Keratinocyte (primary cell): ENCODE data around the gene LDLR. TPM values are rescaled to one million over a fixed set of nuclear protein-coding genes. Genes with fewer than 3 reads are reported as not detected.

Experiments used
- DNase-seq: peaks from one replicate; pipeline ENCODE4 v3.0.0-alpha.2; 2011; ENCODE audit warnings: low read depth, missing footprints, low spot score
- FAIRE-seq: peaks from 2 replicates; lab custom pipeline; 2011; peaks lifted over from hg19 to GRCh38; lab: Jason Lieb, UNC
- H2AFZ ChIP-seq: 2 replicates; pipeline ENCODE4 v1.6.0; 2012; ENCODE audit warnings: low read length, control low read depth, inconsistent platforms; ENCODE audit not compliant: control insufficient read depth
- H3K27ac ChIP-seq: 2 replicates; pipeline ENCODE4 v1.5.1; 2011; ENCODE audit warnings: low read length; ENCODE audit not compliant: control insufficient read depth, insufficient read depth
- H3K27me3 ChIP-seq: 3 replicates; pipeline ENCODE4 v1.6.0; 2011; ENCODE audit warnings: low read length; ENCODE audit not compliant: control insufficient read depth, insufficient read depth; ENCODE audit errors: extremely low read depth
- H3K36me3 ChIP-seq, 2 experiments: 2 replicates in 1 of 2; 3 replicates in 1 of 2; pipeline ENCODE4 v1.5.1; 2011; ENCODE audit warnings: low read length in 2 of 2, mild to moderate bottlenecking in 1 of 2; ENCODE audit not compliant: control insufficient read depth in 2 of 2, insufficient read depth in 2 of 2; ENCODE audit errors: extremely low read depth in 1 of 2
- H3K4me1 ChIP-seq: 3 replicates; pipeline ENCODE4 v1.5.1; 2011; ENCODE audit warnings: low read length; ENCODE audit not compliant: control insufficient read depth, insufficient read depth; ENCODE audit errors: extremely low read depth
- H3K4me2 ChIP-seq: 3 replicates; pipeline ENCODE4 v1.6.0; 2011; ENCODE audit warnings: low read depth, low read length; ENCODE audit not compliant: control insufficient read depth, insufficient read depth; ENCODE audit errors: extremely low read depth
- H3K4me3 ChIP-seq, 3 experiments: fragments of 200-600 bp in 1 of 3; sonication (generic) in 1 of 3; 2 replicates in 2 of 3; 3 replicates in 1 of 3; pipeline ENCODE4 v1.5.1; 2011 to 2016; ENCODE audit warnings: low read length in 3 of 3, mild to moderate bottlenecking in 3 of 3, control low read depth in 2 of 3, inconsistent platforms in 1 of 3, low read depth in 1 of 3, mixed read lengths in 1 of 3, mixed run types in 1 of 3, moderate library complexity in 1 of 3; ENCODE audit not compliant: control insufficient read depth in 2 of 3, insufficient read depth in 2 of 3; ENCODE audit errors: extremely low read depth in 1 of 3
- H3K79me2 ChIP-seq: 2 replicates; pipeline ENCODE4 v1.6.0; 2012; ENCODE audit warnings: low read length; ENCODE audit not compliant: control insufficient read depth, insufficient read depth
- H3K9ac ChIP-seq: 3 replicates; pipeline ENCODE4 v1.6.0; 2011; ENCODE audit warnings: low read length; ENCODE audit not compliant: control insufficient read depth, insufficient read depth; ENCODE audit errors: extremely low read depth
- H3K9me1 ChIP-seq: 3 replicates; pipeline ENCODE4 v1.6.0; 2011; ENCODE audit warnings: low read length; ENCODE audit not compliant: control insufficient read depth, insufficient read depth; ENCODE audit errors: extremely low read depth
- H3K9me3 ChIP-seq: 2 replicates; pipeline ENCODE4 v1.5.1; 2012; ENCODE audit warnings: low read depth, low read length; ENCODE audit not compliant: control insufficient read depth
- H4K20me1 ChIP-seq: 3 replicates; pipeline ENCODE4 v1.6.0; 2011; ENCODE audit warnings: low read length; ENCODE audit not compliant: control insufficient read depth, insufficient read depth; ENCODE audit errors: extremely low read depth
- EZH2 ChIP-seq: IDR thresholded peaks from one replicate; pipeline ENCODE4 v1.6.1; 2012; ENCODE audit warnings: inconsistent platforms, mild to moderate bottlenecking, low read length, moderate library complexity
- dilution Hi-C: fragments of 300-500 bp; cut with MboI; formaldehyde crosslinking; loops from one replicate; pipeline ENCODE4 v1.7.0; 2020; ENCODE audit warnings: low sequenced_read_pairs; ENCODE audit not compliant: extremely low pct_ligation_motif_present
- polyA minus RNA-seq, 3 experiments: library from RNA; depleted of rRNA, polyadenylated mRNA; stranded (reverse); fragments of >200 nt; gene quantifications; 1 replicate in 1 of 3; 2 replicates in 1 of 3; 3 replicates in 1 of 3; pipeline ENCODE4 v1.2.3, GENCODE V29; 2011
- polyA plus RNA-seq, 5 experiments: library from polyadenylated mRNA; depleted of rRNA in 3 of 5; stranded (reverse) in 3 of 5; stranded (forward) in 1 of 5; unstranded in 1 of 5; fragments of >200 nt; gene quantifications; 1 replicate in 1 of 5; 2 replicates in 3 of 5; 3 replicates in 1 of 5; pipeline versions ENCODE4 v1.2.1 to v1.2.3, GENCODE V29; 2011 to 2012; ENCODE audit warnings: missing spikeins in 2 of 5, low read depth in 1 of 5, low replicate concordance in 1 of 5
- TF ChIP-seq, protein P1 (sequence below), 3 experiments: IDR thresholded peaks in 1 of 3; conservative IDR thresholded peaks in 1 of 3; optimal IDR thresholded peaks in 1 of 3; 2 replicates in 2 of 3; 3 replicates in 1 of 3; pipeline versions ENCODE3 to v1.5.1; 2011; ENCODE audit warnings: low read length in 3 of 3, mild to moderate bottlenecking in 3 of 3, moderate library complexity in 2 of 3, control low read depth in 1 of 3, inconsistent platforms in 1 of 3; ENCODE audit not compliant: insufficient read depth in 2 of 3; ENCODE audit errors: extremely low read depth in 1 of 3

Gene LDLR
- 182 to 325 TPM (median 241 TPM) in 3 replicates for polyA plus RNA-seq
- 88.4 TPM for polyA plus RNA-seq (2011; ENCODE audit: low read depth)
- polyA plus RNA-seq (2011; cell fraction: cytosol; rRNA removed), result 106 and 112 TPM in 2 replicates
- 592 and 620 TPM in 2 replicates for polyA plus RNA-seq (2011; cell fraction: nucleus; rRNA removed)
- polyA plus RNA-seq (2012; ENCODE audit: low replicate concordance), result 111 and 279 TPM in 2 replicates
- 329 to 852 TPM (median 451 TPM) in 3 replicates for polyA minus RNA-seq
- polyA minus RNA-seq (2011; cell fraction: cytosol; rRNA and poly(A)+ RNA removed), result 266 TPM
- polyA minus RNA-seq (2011; cell fraction: nucleus; rRNA and poly(A)+ RNA removed), result 877 and 920 TPM in 2 replicates

DNA sequence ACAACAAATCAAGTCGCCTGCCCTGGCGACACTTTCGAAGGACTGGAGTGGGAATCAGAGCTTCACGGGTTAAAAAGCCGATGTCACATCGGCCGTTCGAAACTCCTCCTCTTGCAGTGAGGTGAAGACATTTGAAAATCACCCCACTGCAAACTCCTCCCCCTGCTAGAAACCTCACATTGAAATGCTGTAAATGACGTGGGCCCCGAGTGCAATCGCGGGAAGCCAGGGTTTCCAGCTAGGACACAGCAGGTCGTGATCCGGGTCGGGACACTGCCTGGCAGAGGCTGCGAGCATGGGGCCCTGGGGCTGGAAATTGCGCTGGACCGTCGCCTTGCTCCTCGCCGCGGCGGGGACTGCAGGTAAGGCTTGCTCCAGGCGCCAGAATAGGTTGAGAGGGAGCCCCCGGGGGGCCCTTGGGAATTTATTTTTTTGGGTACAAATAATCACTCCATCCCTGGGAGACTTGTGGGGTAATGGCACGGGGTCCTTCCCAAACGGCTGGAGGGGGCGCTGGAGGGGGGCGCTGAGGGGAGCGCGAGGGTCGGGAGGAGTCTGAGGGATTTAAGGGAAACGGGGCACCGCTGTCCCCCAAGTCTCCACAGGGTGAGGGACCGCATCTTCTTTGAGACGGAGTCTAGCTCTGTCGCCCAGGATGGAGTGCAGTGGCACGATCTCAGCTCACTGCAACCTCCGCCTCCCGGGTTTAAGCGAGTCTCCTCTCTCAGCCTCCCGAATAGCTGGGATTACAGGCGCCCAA is at the start of gene LDLR:
TSS of gene LDLR (plus strand) at position 210 of the 760 bp plus-strand sequence. CDS start at position 296, 86 bp downstream.
- Histone ChIP-seq H3K27ac (peak within 1 kb of the TSS; percentile 88), H3K9ac (peak within 1 kb of the TSS; percentile 94), H3K4me2 (peak within 1 kb of the TSS; percentile 94), H3K9me1 (no peaks in the 10 kb centered on the region), H3K4me3 (peak within 1 kb of the TSS; percentile 85 to 98 (median 87)), H3K79me2 (peaks cover 47% of the 10 kb centered on the region), H2AFZ (peak within 1 kb of the TSS; percentile 16), H4K20me1 (peaks cover 17% of the 10 kb centered on the region), H3K36me3 (peaks cover 17 to 31% of the 10 kb centered on the region in 2 experiments), H3K27me3 (no peaks in the 10 kb centered on the region), H3K4me1 (peaks cover 49% of the 10 kb centered on the region), H3K9me3 (no peaks in the 10 kb centered on the region)
- FAIRE-seq (peak; percentile 86), DNase-seq (no peak)
- dilution Hi-C loops, result no loop called here
- TF ChIP-seq, protein P1, sequence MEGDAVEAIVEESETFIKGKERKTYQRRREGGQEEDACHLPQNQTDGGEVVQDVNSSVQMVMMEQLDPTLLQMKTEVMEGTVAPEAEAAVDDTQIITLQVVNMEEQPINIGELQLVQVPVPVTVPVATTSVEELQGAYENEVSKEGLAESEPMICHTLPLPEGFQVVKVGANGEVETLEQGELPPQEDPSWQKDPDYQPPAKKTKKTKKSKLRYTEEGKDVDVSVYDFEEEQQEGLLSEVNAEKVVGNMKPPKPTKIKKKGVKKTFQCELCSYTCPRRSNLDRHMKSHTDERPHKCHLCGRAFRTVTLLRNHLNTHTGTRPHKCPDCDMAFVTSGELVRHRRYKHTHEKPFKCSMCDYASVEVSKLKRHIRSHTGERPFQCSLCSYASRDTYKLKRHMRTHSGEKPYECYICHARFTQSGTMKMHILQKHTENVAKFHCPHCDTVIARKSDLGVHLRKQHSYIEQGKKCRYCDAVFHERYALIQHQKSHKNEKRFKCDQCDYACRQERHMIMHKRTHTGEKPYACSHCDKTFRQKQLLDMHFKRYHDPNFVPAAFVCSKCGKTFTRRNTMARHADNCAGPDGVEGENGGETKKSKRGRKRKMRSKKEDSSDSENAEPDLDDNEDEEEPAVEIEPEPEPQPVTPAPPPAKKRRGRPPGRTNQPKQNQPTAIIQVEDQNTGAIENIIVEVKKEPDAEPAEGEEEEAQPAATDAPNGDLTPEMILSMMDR (optimal IDR thresholded peaks at IDR 0.05 in 1 of 3, IDR thresholded peaks at IDR 0.05 in 1 of 3, conservative IDR thresholded peaks at IDR 0.05 in 1 of 3; ENCODE audit: extremely low read depth in 1 of 3, insufficient read depth in 2 of 3, low read length in 3 of 3), result no peak
- no peak for TF ChIP-seq EZH2

DNA sequence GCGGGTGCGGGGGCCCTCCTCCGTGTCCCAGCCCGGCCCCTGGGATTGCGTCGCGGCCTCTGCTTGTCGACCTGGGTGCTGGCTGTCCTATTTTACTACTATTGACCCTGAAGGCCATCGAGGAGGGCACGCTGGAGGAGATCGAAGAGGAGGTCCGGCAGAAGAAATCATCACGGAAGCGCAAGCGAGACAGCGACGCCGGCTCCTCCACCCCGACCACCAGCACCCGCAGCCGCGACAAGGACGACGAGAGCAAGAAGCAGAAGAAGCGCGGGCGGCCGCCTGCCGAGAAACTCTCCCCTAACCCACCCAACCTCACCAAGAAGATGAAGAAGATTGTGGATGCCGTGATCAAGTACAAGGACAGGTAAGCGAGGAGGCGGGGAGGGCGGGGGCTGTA is 48.1 kb upstream of the LDLR start:
- Histone ChIP-seq H3K79me2 (peaks cover 5% of the 10 kb centered on the region), H3K27ac (no peak overlapping the region), H3K36me3 (peaks cover 24 to 39% of the 10 kb centered on the region in 2 experiments), H3K27me3 (no peaks in the 10 kb centered on the region), H3K9me3 (no peaks in the 10 kb centered on the region), H3K9ac (no peak overlapping the region), H3K4me3 (no peak overlapping the region), H3K9me1 (no peaks in the 10 kb centered on the region), H3K4me2 (no peak overlapping the region), H4K20me1 (peaks cover 6% of the 10 kb centered on the region), H2AFZ (no peak overlapping the region), H3K4me1 (peaks cover 1% of the 10 kb centered on the region)
- dilution Hi-C loops, result no loop called here
- TF ChIP-seq, protein P1 (optimal IDR thresholded peaks at IDR 0.05 in 1 of 3, IDR thresholded peaks at IDR 0.05 in 1 of 3, conservative IDR thresholded peaks at IDR 0.05 in 1 of 3; ENCODE audit: extremely low read depth in 1 of 3, insufficient read depth in 2 of 3, low read length in 3 of 3), result no peak
- TF ChIP-seq EZH2, result no peak
- DNase-seq (no peak), FAIRE-seq (no peak)
